BE2C (cell line): ENCODE data around the gene CMTR2.

ENCODE experiments used
- DNase-seq: peaks from one replicate; pipeline ENCODE4 v3.0.0-alpha.2; 2020
- H3K27me3 ChIP-seq: fragments of 250-450 bp; sonication (Bioruptor Pico); 2 replicates; pipeline ENCODE4 v1.5.1; 2020; ENCODE audit warnings: mild to moderate bottlenecking
- H3K36me3 ChIP-seq: fragments of 250-450 bp; sonication (Bioruptor Pico); 2 replicates; pipeline ENCODE4 v1.5.1; 2020; ENCODE audit warnings: mild to moderate bottlenecking
- H3K4me1 ChIP-seq: fragments of 250-450 bp; sonication (Bioruptor Pico); 2 replicates; pipeline ENCODE4 v1.5.1; 2020
- H3K4me3 ChIP-seq: 2 replicates; pipeline ENCODE4 v1.5.1; 2011; ENCODE audit warnings: low read depth, low read length
- H3K9me3 ChIP-seq: fragments of 250-450 bp; sonication (Bioruptor Pico); 2 replicates; pipeline ENCODE4 v1.5.1; 2020
- TF ChIP-seq, protein P1 (sequence below): IDR thresholded peaks from 2 replicates; pipeline ENCODE4 v1.5.1; 2012; ENCODE audit warnings: mild to moderate bottlenecking, low read depth, low read length

CMTR2 gene

DNA sequence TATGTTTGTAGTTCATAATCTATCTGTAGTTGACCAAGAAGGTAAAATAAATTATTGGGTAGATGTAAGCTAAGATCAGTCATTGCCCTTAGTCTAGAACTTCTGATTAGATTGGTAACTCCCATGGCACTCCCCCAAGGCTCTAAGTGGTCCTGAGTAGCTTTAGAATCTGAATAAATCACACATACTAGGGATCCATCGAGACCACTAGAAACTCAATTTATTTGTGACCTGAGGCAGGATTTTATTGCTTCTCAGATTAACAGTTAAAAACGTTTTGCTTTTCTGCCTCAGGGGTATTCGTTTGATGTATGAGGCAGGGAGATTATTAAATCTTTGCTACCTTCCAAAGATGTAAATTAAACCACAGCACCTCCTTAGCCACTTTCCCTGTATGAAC is 24.9 kb downstream of the CMTR2 start:
- peaks cover 50% of the 10 kb centered on the region for H3K27me3 ChIP-seq
- H3K4me3 ChIP-seq = no peak overlapping the region
- no peaks in the 10 kb centered on the region for H3K9me3 ChIP-seq
- TF ChIP-seq, protein P1, sequence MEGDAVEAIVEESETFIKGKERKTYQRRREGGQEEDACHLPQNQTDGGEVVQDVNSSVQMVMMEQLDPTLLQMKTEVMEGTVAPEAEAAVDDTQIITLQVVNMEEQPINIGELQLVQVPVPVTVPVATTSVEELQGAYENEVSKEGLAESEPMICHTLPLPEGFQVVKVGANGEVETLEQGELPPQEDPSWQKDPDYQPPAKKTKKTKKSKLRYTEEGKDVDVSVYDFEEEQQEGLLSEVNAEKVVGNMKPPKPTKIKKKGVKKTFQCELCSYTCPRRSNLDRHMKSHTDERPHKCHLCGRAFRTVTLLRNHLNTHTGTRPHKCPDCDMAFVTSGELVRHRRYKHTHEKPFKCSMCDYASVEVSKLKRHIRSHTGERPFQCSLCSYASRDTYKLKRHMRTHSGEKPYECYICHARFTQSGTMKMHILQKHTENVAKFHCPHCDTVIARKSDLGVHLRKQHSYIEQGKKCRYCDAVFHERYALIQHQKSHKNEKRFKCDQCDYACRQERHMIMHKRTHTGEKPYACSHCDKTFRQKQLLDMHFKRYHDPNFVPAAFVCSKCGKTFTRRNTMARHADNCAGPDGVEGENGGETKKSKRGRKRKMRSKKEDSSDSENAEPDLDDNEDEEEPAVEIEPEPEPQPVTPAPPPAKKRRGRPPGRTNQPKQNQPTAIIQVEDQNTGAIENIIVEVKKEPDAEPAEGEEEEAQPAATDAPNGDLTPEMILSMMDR = no peak
- no peaks in the 10 kb centered on the region for H3K4me1 ChIP-seq
- no peaks in the 10 kb centered on the region for H3K36me3 ChIP-seq
- no peak for DNase-seq

- TF ChIP-seq, protein P1 = no peak
- no peak for DNase-seq
- H3K4me1 ChIP-seq = no peaks in the 10 kb centered on the region
- H3K9me3 ChIP-seq = no peaks in the 10 kb centered on the region
- H3K27me3 ChIP-seq = peaks cover 47% of the 10 kb centered on the region
- no peaks in the 10 kb centered on the region for H3K36me3 ChIP-seq
- H3K4me3 ChIP-seq = no peak overlapping the region
Observed at GRCh38 chr16:71263582-71263981, 25.6 kb downstream of the CMTR2 start.

GRCh38 chr16:71262391-71262790 is 26.8 kb downstream of the CMTR2 start:
- no peaks in the 10 kb centered on the region for H3K9me3 ChIP-seq

DNA sequence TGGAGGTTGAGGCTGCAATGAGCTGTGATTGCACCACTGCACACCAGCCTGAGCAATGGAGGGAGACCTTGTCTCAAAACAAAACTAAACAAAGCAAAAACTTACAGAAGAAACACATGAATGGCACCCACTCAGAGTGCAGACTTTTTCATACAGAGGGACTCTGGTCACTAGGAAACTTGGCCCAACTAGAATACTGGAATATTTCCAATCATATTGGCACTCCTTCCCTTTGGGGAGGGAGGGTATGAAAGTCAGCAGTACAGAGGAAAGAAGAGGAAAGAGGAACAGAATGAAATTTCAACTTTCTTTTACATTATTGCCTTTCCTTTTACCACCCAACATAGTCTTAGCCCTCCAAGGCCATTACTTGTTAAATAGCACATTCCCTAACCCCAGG is 28.2 kb downstream of the CMTR2 start:
- DNase-seq = no peak
- Histone ChIP-seq H3K9me3 (no peaks in the 10 kb centered on the region), H3K4me1 (no peaks in the 10 kb centered on the region), H3K27me3 (peaks cover 54% of the 10 kb centered on the region), H3K36me3 (no peaks in the 10 kb centered on the region), H3K4me3 (no peak overlapping the region)
- TF ChIP-seq, protein P1 = no peak

More at GRCh38 chr16:71262391-71262790, 26.8 kb downstream of the CMTR2 start:
- TF ChIP-seq, protein P1 = no peak
- H3K4me1 ChIP-seq = no peaks in the 10 kb centered on the region
- no peak for DNase-seq
- no peaks in the 10 kb centered on the region for H3K36me3 ChIP-seq
- H3K27me3 ChIP-seq = peaks cover 50% of the 10 kb centered on the region
- H3K4me3 ChIP-seq = no peak overlapping the region

GRCh38 chr16:71259086-71259485 is 30.1 kb downstream of the CMTR2 start:
- no peaks in the 10 kb centered on the region for H3K4me1 ChIP-seq
- no peaks in the 10 kb centered on the region for H3K9me3 ChIP-seq
- no peaks in the 10 kb centered on the region for H3K36me3 ChIP-seq
- no peak overlapping the region for H3K4me3 ChIP-seq
- no peak for DNase-seq
- TF ChIP-seq, protein P1 = no peak
- peaks cover 45% of the 10 kb centered on the region for H3K27me3 ChIP-seq

GRCh38 chr16:71258372-71258771 is 30.8 kb downstream of the CMTR2 start:
- H3K9me3 ChIP-seq = no peaks in the 10 kb centered on the region
- no peak overlapping the region for H3K4me3 ChIP-seq
- H3K4me1 ChIP-seq = no peaks in the 10 kb centered on the region
- TF ChIP-seq, protein P1 = no peak
- DNase-seq = no peak
- no peaks in the 10 kb centered on the region for H3K36me3 ChIP-seq
- peaks cover 38% of the 10 kb centered on the region for H3K27me3 ChIP-seq
